ENCODE data around the gene NTMT1. TPM values are rescaled to one million over a fixed set of nuclear protein-coding genes. Genes with fewer than 3 reads are reported as not detected.

The NTMT1 gene
- total RNA-seq, 1 donor from 2014 or later, result 25.6 TPM

- ATAC-seq (no peak), DNase-seq (no peak)
- Histone ChIP-seq H3K9me3 (no peaks in the 10 kb centered on the region), H3K27ac (no peak overlapping the region), H3K4me1 (peaks cover 8% of the 10 kb centered on the region), H3K4me3 (no peak overlapping the region), H3K27me3 (peaks cover 7% of the 10 kb centered on the region), H3K36me3 (no peaks in the 10 kb centered on the region)
- TF ChIP-seq CTCF (IDR thresholded peaks at IDR 0.05), result no peak
- intact Hi-C loops (cut with DNase I), result loop anchor here (5.0 kb wide), 1 partner anchor 478 kb away; no protein-coding TSS in a partner anchor
Measured at GRCh38 chr9:129614932-129615331, 11.0 kb upstream of the NTMT1 start.

GRCh38 chr9:129615407-129616285 is 10.3 kb upstream of the NTMT1 start:
- intact Hi-C loops (cut with DNase I), result loop anchor here (5.0 kb wide), 1 partner anchor 478 kb away; no protein-coding TSS in a partner anchor

GRCh38 chr9:129617167-129617566 is 8.8 kb upstream of the NTMT1 start:
- no peak for DNase-seq
- Histone ChIP-seq H3K36me3 (no peaks in the 10 kb centered on the region), H3K27me3 (peaks cover 11% of the 10 kb centered on the region), H3K27ac (no peak overlapping the region), H3K4me1 (peaks cover 7% of the 10 kb centered on the region), H3K4me3 (no peak overlapping the region), H3K9me3 (no peaks in the 10 kb centered on the region)
- peak; percentile 25 for TF ChIP-seq CTCF (IDR thresholded peaks at IDR 0.05)
- intact Hi-C loops (cut with DNase I), result loop anchor here (5.0 kb wide), 1 partner anchor 480 kb away; no protein-coding TSS in a partner anchor
- peak; percentile 34 for ATAC-seq

More at GRCh38 chr9:129615407-129616285, 10.3 kb upstream of the NTMT1 start:
- Histone ChIP-seq H3K27me3 (peaks cover 7% of the 10 kb centered on the region), H3K27ac (no peak overlapping the region), H3K4me1 (peaks cover 11% of the 10 kb centered on the region), H3K9me3 (no peaks in the 10 kb centered on the region), H3K36me3 (no peaks in the 10 kb centered on the region), H3K4me3 (no peak overlapping the region)
- no peak for DNase-seq
- no peak for TF ChIP-seq CTCF (IDR thresholded peaks at IDR 0.05)
- no peak for ATAC-seq

- no peak overlapping the region for H3K27ac ChIP-seq
- intact Hi-C loops (cut with DNase I), result loop anchor here (5.0 kb wide), 1 partner anchor 483 kb away; no protein-coding TSS in a partner anchor
- H3K27me3 ChIP-seq, result peaks cover 11% of the 10 kb centered on the region
- H3K4me3 ChIP-seq, result peak overlapping the region; percentile 44
- DNase-seq (no peak), ATAC-seq (peak; percentile 43)
- H3K4me1 ChIP-seq, result peaks cover 13% of the 10 kb centered on the region
- no peaks in the 10 kb centered on the region for H3K9me3 ChIP-seq
- no peak for TF ChIP-seq CTCF (IDR thresholded peaks at IDR 0.05)
- H3K36me3 ChIP-seq, result no peaks in the 10 kb centered on the region
Measured at GRCh38 chr9:129619787-129620668, 5.9 kb upstream of the NTMT1 start.

GRCh38 chr9:129620669-129621295 is 5.2 kb upstream of the NTMT1 start, which contains the start of gene C9orf50:
C9orf50 (minus strand) TSS chr9:129621101; CDS start chr9:129620574, 527 bp downstream.
- H3K4me1 ChIP-seq, result peaks cover 21% of the 10 kb centered on the region
- no peak for TF ChIP-seq CTCF (IDR thresholded peaks at IDR 0.05)
- peak within 1 kb of the TSS; percentile 44 for H3K4me3 ChIP-seq
- no peak for DNase-seq
- no peaks in the 10 kb centered on the region for H3K36me3 ChIP-seq
- no peak within 1 kb of the TSS for H3K27ac ChIP-seq
- H3K9me3 ChIP-seq, result no peaks in the 10 kb centered on the region
- no peak for ATAC-seq
- intact Hi-C loops (cut with DNase I), result no loop called here
- H3K27me3 ChIP-seq, result peaks cover 11% of the 10 kb centered on the region

All from upper lobe of right lung (tissue), 1 donor.